Suppressor macrophage treated with lipopolysaccharide for 4 hours (primary cell): ENCODE measurements around the gene FABP3.

Experiments used
- DNase-seq: peaks from one replicate; pipeline ENCODE4 v3.0.0-alpha.2; 2020

The FABP3 gene

DNA sequence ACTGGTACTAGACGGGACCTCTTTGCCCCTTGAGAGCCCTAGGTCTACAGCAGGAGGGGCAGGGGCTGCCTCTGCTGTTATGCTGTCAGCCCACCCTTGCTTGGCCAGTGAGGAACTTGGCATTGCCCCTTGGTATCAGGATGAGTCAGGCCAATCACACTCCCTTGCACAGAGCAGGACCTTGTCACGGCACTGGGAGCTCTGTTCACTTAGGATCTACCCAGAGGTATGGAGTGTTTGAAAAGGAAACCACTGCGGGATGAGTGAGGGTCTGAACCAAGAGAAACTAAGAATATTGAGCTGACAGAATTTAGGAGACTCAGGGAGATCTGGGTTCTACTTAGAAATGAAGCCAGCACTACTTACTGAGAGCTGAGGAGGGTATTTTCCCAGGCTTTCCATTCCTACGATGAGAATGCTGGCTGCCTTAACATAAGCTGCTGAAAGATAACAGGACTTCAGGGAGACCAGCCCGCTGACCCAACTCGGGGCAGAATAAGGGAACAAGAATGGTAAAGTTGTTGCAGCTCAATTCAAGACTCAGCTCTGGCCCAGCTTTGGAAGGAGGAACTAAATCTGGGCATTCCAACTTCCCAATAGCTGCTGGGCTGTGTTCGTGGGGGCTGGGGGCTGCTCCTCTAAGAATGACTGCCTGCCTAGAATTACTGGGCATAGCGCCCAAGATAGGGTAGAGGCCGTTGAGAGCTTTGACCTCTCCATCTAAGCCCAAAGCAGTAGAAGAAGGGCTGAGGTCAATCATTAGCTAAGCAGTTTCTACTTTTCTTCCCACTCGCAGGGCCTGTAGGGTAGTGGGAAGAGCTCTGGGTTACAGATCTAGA is 1.5 kb downstream of the FABP3 start:
- DNase-seq: peak; percentile 59

DNA sequence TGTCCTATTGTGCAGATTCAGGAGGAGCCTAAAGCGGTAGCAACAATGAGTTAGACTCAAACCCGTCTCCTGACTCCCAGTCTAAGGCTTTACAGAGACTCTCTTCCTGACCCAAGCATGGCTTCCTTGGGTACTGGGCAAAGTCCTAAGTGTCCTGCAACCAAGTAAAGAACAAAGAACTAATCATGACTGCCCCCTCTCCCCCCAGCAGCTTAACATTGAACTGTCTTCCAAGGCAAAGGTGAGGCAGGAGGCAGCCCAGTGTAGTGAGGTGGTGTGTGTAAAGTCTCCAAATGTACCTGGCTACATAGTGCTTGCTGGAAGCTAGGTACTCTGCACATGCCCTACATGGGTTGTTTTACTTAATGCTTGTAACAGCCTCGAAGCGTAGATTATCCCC is 2.3 kb downstream of the FABP3 start:
- DNase-seq: no peak

DNA sequence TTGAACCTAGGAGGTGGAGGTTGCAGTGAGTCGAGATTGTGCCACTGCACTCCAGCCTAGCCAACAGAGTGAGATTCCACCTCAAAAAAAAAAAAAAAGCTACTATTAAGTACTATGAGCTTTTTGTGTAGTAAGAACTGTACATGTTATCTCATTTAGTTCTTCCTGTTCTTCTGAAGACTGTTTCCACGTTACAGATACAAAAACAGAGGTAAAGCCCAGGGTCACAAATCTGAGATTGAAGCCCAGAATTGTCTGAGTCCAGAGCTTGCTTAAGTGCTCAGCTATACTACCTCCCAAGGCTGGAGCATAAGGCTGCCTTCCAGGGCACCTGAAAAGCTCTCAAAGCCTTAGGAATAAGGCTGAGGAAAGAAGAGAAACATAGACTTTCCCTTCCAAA is 2.9 kb downstream of the FABP3 start:
- no peak for DNase-seq

DNA sequence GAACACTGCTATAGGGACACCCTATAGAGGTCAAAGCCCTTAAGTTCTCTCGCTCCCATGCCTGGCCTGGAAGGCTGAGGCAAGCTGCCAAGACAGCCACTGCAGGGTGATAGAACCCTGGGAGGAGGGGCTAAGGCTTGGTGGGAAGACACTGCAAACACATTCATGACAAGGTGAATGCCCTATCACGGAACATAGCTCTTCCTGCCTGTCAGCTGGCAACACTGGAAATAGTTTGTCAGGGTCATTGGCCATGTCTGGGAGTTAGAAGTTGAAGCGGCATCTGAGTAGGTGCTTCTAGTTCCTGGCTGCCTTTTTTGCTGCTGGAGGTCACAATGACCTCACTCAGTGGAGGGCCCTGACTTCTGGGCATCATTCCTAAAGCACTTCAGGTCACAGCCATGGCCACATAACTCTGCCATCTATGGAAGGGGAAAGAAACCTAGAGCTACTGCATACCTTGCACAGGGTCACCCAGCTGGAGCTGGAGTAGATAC is 4.2 kb downstream of the FABP3 start:
- DNase-seq: no peak

DNA sequence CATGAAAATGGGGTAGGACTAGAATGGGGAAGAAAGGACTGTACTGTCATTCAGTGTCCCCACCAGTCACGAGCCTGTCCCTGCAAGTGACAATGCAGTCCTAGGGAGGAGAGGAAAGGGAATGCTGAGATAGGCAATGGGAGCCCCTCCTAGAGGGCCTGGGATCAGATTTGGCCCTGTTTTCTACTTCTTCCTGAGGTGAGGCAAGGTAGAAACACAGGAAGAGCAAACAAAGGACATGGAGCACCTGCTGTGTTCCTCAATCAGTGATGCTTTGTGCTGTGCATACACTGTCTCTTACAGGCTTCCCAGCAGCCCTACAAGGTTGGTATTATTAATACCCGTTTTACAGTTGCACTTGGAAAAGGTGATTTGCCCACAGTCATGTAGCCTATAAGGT is 6.1 kb downstream of the FABP3 start:
- no peak for DNase-seq

DNA sequence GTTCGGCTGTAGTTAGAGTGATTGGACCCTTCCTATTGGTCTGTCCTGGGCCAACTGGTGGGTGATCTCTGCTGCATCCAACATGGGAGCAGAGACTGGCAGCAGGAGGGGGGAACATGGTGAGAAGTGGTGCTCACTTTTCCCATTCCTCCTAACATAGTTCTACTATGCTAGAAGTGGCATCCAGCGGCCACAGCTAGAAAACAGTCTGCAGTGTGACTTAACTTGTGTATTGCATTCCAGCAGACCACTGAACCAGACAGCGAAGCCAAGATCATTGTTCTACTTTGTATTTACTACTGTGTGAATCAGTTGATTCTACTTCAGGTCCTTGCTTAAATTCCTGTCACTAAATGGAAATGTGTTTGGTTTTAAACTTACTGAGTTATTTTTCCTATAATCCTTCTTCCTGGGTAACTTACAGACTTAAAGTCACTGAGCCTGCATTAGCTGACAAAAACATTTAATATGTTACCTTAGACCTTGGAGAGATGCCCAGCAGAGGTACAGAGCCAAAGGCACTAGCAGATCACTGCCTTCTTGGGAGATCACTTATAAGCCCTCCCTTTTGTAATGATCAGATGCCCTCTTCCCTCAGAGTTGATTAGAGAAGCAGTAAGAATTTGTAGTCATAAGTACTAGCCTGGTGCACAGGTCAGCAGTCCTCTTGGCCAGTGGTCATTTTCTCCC is 8.2 kb downstream of the FABP3 start:
- no peak for DNase-seq

DNA sequence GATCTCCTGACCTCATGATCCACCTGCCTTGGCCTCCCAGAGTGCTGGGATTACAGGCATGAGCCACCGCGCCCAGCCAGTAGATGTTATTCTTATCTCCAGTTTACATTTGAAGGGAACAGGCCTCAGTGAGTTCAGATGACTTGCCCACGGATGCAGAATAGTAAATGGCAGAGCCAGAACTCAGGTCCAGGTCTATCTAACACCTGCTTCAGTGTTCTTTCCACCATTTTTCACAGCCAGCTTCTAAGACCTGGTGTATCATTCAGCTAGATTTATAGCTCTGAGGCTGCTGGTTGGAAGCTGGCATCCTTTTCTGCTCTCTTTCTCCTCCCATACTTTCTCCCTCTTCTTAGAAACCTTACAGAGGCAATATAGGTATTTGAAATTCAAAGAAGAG is 10.8 kb downstream of the FABP3 start:
- DNase-seq: no peak

DNA sequence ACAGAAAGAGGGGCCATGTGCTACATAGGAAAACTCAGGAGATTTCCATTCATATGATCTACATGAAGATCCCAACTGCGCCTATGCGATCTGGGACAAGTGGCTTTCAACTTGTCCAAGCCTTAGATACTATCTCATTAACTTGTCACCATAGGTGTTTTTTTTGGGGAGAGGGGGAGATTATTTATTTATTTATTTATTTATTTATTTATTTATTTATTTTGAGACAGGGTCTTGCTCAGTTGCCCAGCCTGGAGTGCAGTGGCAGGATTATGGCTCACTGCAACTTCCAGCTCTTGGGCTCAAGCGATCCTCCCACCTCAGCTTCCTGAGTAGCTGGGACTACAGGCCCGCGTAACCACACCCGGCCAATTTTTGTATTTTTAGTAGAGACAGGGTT is 11.3 kb downstream of the FABP3 start:
- DNase-seq: no peak

DNA sequence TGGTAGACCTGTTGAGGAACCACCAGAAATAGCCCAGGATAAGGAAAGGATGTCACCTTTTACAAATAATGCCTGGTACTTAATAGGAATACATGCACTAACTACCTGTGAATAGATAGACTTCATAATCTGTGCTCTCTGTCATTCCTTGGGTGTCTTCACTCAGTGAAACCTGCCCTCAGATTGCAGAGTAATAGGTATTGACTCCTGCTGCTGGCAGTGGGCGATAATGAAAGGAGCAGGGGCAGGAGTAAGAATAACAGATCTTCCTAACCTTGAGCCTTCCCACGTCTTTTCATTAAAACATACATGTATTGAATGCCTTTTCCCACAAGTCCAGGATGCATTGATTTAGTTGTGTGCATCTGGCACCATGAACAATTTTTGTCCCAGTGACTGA is 16.4 kb downstream of the FABP3 start:
- no peak for DNase-seq

DNA sequence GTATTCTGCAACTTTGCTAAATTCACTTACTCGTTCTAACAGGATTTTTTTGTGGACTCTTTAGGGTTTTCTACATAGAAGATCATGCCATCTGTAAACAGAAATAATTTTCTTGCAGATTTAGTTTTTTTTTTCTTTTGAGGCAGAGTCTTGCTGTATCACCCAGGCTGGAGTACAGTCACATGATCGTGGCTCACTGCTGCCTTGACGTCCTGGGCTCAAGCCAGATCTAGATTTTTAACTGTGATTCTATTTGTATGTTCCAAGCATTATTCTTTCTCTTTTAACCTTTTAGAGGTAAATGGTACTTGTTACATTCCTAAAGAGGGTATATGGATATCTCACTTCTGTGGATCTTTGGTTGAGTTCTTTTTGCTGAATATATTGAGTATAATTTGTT is 18.6 kb downstream of the FABP3 start:
- peak; percentile 16 for DNase-seq

DNA sequence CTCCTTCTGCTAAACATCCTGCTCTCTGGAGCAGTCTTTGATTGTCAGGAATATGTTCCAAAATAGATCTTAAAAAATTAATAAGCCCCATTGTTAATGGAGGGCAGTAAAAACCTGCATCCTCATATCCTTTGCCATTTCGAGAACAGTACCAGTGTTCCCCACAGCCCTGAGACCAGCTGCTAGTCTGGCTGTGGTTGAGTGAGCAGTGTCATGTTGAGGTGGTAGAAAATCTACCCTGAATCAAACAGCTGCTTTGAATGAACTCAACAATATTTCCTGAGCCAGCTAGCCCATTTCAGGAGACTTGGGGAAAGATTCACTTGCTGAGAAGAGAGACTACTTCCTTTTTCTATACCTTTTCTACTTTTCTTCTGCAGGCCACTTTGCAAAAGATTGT is 24.4 kb downstream of the FABP3 start:
- DNase-seq: no peak

DNA sequence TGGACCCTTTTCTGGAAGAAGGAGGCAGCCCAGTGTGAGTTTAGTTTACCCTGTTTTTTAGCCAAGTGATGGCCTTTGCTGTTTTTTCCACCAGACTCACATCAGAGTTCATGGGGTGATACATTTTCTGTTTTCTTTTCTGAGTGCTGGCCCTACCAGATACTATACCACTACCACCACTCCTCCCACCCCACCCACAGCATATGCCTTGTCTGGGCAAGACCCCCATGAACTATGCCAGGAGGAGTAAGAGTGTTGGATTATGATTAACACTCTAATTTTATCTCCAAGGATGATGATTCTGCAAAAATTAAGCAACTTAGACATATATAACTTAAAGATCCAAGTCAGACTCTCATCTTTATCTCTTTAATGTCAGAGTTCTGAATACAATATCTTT is 26.1 kb downstream of the FABP3 start:
- no peak for DNase-seq

DNA sequence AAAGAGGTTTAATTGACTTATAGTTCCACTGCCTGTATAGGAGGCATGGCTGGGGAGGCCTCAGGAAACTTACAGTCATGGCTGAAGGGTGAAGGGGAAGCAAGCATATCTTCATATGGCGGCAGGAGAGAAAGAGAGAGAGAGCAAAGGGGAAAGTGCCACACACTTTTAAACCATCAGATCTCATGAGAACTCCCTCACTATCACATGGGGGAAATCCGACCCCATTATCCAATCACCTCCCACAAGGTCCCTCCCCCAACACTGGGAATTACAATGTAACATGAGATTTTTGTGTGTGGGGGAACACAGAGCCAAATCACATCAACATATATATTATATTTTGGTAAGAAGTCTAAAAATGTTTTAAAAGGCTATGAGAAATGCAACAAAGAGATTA is 27.2 kb downstream of the FABP3 start:
- no peak for DNase-seq

DNA sequence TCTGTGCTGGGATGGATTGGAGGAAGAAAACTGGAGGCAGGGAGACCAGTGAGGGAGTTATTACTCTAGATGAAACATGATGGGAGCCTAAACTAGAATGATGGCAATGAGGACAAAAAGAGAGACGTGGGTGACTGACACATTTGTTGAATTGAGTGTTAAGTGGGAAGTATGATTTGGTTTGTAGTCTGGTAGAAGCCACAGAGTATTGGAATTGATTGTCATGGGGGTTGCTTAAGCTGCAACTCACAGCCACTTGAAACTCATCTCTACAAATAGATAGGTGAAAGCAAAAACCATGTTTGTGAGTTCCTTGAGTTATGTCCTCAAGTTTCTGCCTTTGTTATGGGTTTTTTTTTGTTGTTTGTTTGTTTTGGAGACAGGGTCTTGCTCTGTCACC is 28.4 kb downstream of the FABP3 start:
- DNase-seq: no peak

DNA sequence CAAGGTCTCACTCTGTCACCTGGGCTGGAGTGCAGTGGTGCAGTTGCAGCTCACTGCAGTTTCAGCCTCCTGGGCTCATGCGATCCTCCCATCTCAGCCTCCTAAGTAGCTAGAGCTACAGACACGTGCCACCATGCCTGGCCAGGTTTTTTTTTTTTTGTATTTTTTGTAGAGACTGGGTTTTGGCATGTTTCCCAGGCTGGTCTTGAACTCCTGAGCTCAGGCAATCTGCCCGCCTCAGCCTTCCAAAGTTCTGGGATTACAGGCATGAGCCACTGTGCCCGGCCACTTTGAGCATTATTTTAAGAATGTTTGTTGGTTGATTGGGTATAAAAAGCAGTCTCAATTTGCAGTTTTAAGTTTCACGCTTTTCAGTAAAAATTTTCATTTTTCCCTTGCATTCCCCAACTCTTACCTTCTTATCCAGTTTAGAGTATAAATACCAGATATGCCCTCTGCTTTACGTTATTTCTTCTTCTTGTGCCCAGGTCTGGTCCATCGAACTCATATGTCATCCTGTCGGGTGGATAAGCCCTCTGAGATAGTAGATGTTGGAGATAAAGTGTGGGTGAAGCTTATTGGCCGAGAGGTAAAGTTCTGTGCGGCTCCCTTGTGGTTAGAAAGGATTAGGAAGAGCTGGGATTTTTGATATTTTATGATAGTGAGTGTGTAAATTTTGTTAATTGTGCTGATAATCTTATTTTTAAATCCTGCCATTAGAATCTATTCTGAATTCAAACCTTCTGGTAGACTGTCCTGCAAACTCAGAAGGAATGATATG is 36.0 kb downstream of the FABP3 start:
- no peak for DNase-seq

DNA sequence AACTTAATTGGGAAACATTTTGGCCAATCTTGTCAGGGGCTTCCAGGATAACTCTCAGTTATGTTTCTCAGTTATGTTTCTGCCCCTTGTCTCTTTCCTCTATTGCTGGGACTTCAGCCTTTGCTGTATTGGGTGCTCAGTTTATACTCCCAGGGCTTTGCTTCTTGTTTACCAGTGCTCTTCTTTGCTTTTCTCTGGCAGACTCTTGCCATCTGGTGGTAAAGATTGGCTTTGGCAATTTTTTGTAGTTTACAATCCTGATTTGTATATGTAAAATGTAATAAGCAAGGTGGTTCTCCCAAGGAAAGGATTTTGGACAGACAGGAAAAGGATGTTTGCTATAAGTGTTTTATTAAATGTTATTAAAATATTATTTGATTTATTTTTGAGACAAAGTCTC is 37.9 kb downstream of the FABP3 start:
- DNase-seq: peak; percentile 11

DNA sequence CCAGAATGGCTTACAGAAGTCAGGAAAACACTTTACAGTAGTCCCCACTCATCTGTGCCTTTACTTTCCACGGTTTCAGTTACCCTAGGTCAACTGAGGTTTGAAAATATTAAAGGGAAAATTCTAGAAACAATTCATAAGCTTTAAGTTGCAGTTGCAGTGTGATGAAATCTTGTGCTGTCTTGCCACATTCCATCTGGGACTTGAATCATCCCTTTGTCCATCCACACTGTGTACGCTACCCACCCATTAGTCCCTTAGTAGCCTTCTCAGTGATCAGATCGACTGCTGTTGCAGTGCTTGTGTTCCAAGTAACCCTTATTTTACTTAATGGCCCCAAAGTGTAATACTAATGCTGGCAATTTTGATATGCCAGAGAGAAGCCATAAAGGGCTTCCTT is 45.5 kb downstream of the FABP3 start:
- DNase-seq: peak; percentile 2

DNA sequence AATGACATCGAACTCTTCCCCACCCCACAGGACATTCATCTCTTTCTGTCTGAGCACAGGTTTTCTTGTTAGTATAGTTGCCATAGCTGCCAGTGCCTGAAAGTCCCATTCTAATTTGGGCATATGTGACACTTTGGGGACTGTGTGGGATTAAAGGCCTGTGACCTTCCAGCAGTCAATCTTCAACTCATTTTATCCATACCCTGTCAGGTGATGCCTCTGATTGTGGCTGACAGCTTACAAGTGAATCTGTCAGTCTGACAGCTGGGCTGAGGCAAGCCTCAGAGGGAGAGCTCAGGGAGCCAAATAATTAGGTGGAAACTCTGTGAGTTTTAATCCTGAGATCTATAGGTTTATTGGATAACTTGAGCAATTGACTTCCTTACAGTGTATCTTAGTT is 46.4 kb downstream of the FABP3 start:
- no peak for DNase-seq

DNA sequence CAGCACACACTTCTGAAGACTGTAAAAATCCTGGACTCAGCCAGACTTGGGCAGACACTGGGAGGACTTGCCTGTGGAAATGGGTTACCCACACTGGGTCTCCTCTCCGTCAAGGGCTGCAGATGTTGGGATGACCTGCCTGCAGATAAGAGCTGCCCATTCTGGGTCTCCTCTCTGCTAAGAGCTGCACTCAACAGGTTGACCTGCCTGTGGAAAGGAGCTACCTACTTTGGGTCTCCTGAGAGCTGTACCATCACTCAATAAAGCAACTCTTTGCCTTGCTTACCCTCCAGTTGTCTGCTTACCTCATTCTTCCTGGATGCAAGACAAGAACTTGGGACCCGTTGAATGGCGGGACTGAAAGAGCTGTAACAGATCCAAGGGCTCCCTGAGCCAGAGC is 47.9 kb downstream of the FABP3 start:
- no peak for DNase-seq

DNA sequence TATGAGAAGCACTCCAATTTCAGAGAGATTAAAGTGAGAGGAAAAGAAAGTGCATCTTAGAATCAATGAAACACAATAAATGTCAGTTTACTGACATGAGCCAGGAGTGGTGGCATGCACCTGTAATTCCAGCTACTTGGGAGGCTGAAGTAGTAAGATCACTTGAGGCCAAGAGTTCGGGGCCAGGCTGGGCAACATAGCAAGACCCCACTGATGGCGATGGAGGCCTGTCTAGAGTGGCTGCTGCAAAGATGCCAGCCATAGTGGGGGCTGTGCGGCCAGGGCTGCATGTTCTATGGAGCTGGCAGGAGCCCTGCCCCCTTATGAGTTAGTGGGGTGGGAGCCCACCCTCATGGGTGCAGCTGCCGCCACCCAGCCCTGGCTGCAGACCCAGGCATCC is 48.8 kb downstream of the FABP3 start:
- no peak for DNase-seq

DNA sequence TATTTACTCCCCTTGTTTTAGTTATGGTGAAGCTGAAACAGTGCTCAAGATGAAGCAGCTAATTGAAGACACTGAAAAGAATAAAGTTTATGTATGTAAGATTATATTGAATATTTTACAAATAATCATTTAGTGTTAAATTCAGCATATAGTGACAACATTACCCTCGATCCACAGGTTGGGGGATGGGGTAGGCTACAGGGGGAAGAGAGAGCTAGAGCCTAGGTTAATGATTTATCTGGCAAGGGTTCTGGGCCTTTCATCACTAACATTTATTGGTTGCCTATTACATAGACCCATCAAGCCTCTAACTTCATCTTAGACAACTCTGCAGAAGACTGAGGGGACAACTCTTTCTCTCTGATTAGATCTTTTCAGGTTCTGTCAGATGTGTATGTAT is 54.7 kb downstream of the FABP3 start:
- no peak for DNase-seq

DNA sequence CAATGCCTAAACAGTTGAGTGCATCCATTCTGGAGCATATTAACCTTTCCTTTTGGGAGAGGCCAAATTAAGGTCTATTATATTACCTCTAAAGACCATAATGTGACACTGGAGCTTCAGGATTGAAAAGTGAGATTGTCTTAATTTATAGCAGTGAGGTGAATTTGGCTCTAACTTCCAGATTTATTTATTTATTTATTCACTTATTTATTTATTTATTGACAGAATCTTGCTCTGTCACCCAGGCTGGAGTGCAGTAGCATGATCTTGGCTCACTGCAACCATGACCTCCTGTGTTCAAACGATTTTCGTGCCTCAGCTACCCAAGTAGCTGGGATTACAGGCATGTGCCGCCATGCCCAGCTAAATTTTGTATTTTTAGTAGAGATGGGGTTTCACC is 57.0 kb downstream of the FABP3 start:
- no peak for DNase-seq
